IMR-90 (cell line): ENCODE measurements around the gene PRR5.

Experiments used
- CEBPB ChIP-seq: IDR thresholded peaks from 2 replicates; pipeline ENCODE4 v1.6.1; 2012; ENCODE audit warnings: low read depth, low read length, improper control_type of control experiment
- CHD1 ChIP-seq: IDR thresholded peaks from 2 replicates; pipeline ENCODE4 v1.6.1; 2012; ENCODE audit warnings: low read depth, low read length, improper control_type of control experiment
- FOS ChIP-seq: fragments of 150-350 bp; IDR thresholded peaks from 2 replicates; pipeline ENCODE4 v1.6.1; 2016; ENCODE audit warnings: low read depth, low read length
- MAZ ChIP-seq: IDR thresholded peaks from 2 replicates; pipeline ENCODE4 v1.6.1; 2012; ENCODE audit warnings: low read depth, mild to moderate bottlenecking, low read length, improper control_type of control experiment, moderate library complexity, borderline replicate concordance
- MXI1 ChIP-seq: IDR thresholded peaks from 2 replicates; pipeline ENCODE4 v1.6.1; 2012; ENCODE audit warnings: low read depth, mild to moderate bottlenecking, low read length, moderate library complexity, borderline replicate concordance
- NFE2L2 ChIP-seq: fragments of 150-350 bp; IDR thresholded peaks from 2 replicates; pipeline ENCODE4 v1.6.1; 2016; ENCODE audit warnings: low read depth, mild to moderate bottlenecking, low read length
- POLR2A ChIP-seq: IDR thresholded peaks from 2 replicates; pipeline ENCODE4 v1.6.1; 2012; ENCODE audit warnings: mild to moderate bottlenecking, low read depth, low read length
- SMC3 ChIP-seq: fragments of 150-350 bp; IDR thresholded peaks from 2 replicates; pipeline ENCODE4 v1.6.1; 2016; ENCODE audit warnings: low read depth, mild to moderate bottlenecking, antibody characterized with exemption, low read length, moderate library complexity
- TF ChIP-seq, protein P1 (sequence below): conservative IDR thresholded peaks from 2 replicates; pipeline ENCODE4 v1.5.1; 2012; ENCODE audit warnings: mild to moderate bottlenecking, low read depth, low read length, improper control_type of control experiment
- TF ChIP-seq, protein P2 (sequence below): fragments of 150-350 bp; IDR thresholded peaks from 2 replicates; pipeline ENCODE4 v1.6.1; 2016; ENCODE audit warnings: low read depth, mild to moderate bottlenecking, low read length, moderate library complexity, borderline replicate concordance

DNA sequence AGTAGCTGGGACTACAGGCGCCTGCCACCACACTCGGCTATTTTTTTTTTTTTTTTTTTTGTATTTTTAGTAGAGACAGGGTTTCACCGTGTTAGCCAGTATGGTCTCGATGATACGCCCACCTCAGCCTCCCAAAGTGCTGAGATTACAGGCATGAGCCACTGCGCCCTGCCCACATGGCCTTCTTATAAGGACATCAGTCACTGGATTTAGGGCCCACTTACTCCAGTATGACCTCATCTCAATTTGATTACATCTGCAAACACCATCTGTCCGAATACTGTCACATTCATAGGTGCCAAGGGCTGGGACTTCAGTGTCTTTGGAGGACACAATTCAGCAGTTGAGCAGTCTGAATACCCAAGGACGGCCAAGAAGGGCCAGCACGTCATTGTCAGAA lies 8.2 kb upstream of the PRR5 start:
- TF ChIP-seq CHD1 (no peak), CEBPB (no peak), POLR2A (no peak), SMC3 (no peak), MXI1 (no peak), NFE2L2 (no peak), FOS (no peak), MAZ (no peak)
- TF ChIP-seq, protein P1, sequence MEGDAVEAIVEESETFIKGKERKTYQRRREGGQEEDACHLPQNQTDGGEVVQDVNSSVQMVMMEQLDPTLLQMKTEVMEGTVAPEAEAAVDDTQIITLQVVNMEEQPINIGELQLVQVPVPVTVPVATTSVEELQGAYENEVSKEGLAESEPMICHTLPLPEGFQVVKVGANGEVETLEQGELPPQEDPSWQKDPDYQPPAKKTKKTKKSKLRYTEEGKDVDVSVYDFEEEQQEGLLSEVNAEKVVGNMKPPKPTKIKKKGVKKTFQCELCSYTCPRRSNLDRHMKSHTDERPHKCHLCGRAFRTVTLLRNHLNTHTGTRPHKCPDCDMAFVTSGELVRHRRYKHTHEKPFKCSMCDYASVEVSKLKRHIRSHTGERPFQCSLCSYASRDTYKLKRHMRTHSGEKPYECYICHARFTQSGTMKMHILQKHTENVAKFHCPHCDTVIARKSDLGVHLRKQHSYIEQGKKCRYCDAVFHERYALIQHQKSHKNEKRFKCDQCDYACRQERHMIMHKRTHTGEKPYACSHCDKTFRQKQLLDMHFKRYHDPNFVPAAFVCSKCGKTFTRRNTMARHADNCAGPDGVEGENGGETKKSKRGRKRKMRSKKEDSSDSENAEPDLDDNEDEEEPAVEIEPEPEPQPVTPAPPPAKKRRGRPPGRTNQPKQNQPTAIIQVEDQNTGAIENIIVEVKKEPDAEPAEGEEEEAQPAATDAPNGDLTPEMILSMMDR: no peak
- TF ChIP-seq, protein P2, sequence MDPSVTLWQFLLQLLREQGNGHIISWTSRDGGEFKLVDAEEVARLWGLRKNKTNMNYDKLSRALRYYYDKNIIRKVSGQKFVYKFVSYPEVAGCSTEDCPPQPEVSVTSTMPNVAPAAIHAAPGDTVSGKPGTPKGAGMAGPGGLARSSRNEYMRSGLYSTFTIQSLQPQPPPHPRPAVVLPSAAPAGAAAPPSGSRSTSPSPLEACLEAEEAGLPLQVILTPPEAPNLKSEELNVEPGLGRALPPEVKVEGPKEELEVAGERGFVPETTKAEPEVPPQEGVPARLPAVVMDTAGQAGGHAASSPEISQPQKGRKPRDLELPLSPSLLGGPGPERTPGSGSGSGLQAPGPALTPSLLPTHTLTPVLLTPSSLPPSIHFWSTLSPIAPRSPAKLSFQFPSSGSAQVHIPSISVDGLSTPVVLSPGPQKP: no peak
